Calu3 (cell line): ENCODE measurements around the gene TMEM9. TPM values are rescaled to one million over a fixed set of nuclear protein-coding genes. Genes with fewer than 3 reads are reported as not detected.

Source experiments
- BruUV-seq: library from RNA; stranded (reverse); fragments of 400-500 nt; replicated peaks from 2 replicates; lab custom pipeline; 2021; lab: Mats Ljungman, UMichigan
- CTCF ChIA-PET: fragments of 300-600 bp; sonication (Branson Sonifier 250); formaldehyde crosslinking; loops from one replicate; lab custom pipeline; 2022; ENCODE audit warnings: antibody characterized with exemption; lab: Charles Lee
- DNase-seq: peaks from one replicate; pipeline ENCODE4 v3.0.0; 2022
- H3K27ac Mint-ChIP-seq: one replicate; pipeline ENCODE4 v1.8.0; 2022; ENCODE audit warnings: mixed read lengths; ENCODE audit not compliant: unreplicated experiment
- H3K27me3 Mint-ChIP-seq: one replicate; pipeline ENCODE4 v1.8.0; 2022; ENCODE audit warnings: mixed read lengths; ENCODE audit not compliant: unreplicated experiment
- H3K36me3 Mint-ChIP-seq: one replicate; pipeline ENCODE4 v1.8.0; 2022; ENCODE audit warnings: mild to moderate bottlenecking, moderate library complexity, mixed read lengths; ENCODE audit not compliant: insufficient read depth, unreplicated experiment
- H3K4me1 Mint-ChIP-seq: one replicate; pipeline ENCODE4 v1.8.0; 2022; ENCODE audit warnings: mild to moderate bottlenecking, low read depth, mixed read lengths; ENCODE audit not compliant: unreplicated experiment
- H3K4me3 Mint-ChIP-seq: one replicate; pipeline ENCODE4 v1.8.0; 2022; ENCODE audit warnings: mild to moderate bottlenecking, low read depth, moderate library complexity, mixed read lengths; ENCODE audit not compliant: unreplicated experiment
- H3K9me3 Mint-ChIP-seq: one replicate; pipeline ENCODE4 v1.8.0; 2022; ENCODE audit warnings: low read depth, mixed read lengths; ENCODE audit not compliant: unreplicated experiment
- CTCF ChIP-seq: fragments of 200-600 bp; IDR thresholded peaks from one replicate; pipeline ENCODE4 v1.8.0; 2022; ENCODE audit warnings: antibody characterized with exemption; ENCODE audit not compliant: unreplicated experiment
- intact Hi-C: fragments of 100-400 bp; cut with micrococcal nuclease; formaldehyde crosslinking; loops from one replicate; pipeline ENCODE4 v1.10.0; 2022; ENCODE audit not compliant: unreplicated experiment
- total RNA-seq: library from RNA; stranded (reverse); gene quantifications from 2 replicates; pipeline ENCODE4 v1.2.3, GENCODE V29; 2022

The TMEM9 gene
- total RNA-seq, 1 experiment from 2014 or later: 99.5 TPM

GRCh38 chr1:201149400-201149799 is 4.9 kb downstream of the TMEM9 start:
- H3K27me3 Mint-ChIP-seq: no peaks in the 10 kb centered on the region
- H3K4me3 Mint-ChIP-seq: no peak overlapping the region
- no peaks in the 10 kb centered on the region for H3K4me1 Mint-ChIP-seq
- H3K36me3 Mint-ChIP-seq: peaks cover 41% of the 10 kb centered on the region
- CTCF ChIA-PET: interaction anchor here (0.6 to 3.0 kb wide), 5 partner anchors 10 to 98 kb away, joined by 3 to 18 read pairs (median 5); no protein-coding TSS in a partner anchor
- BruUV-seq: no TSS peak
- TF ChIP-seq CTCF: peak; percentile 64
- DNase-seq: peak; percentile 43
- intact Hi-C loops: loop anchor here (1.0 kb wide), 2 partner anchors 36 to 74 kb away; no protein-coding TSS in a partner anchor
- no peaks in the 10 kb centered on the region for H3K9me3 Mint-ChIP-seq
- H3K27ac Mint-ChIP-seq: no peak overlapping the region

DNA sequence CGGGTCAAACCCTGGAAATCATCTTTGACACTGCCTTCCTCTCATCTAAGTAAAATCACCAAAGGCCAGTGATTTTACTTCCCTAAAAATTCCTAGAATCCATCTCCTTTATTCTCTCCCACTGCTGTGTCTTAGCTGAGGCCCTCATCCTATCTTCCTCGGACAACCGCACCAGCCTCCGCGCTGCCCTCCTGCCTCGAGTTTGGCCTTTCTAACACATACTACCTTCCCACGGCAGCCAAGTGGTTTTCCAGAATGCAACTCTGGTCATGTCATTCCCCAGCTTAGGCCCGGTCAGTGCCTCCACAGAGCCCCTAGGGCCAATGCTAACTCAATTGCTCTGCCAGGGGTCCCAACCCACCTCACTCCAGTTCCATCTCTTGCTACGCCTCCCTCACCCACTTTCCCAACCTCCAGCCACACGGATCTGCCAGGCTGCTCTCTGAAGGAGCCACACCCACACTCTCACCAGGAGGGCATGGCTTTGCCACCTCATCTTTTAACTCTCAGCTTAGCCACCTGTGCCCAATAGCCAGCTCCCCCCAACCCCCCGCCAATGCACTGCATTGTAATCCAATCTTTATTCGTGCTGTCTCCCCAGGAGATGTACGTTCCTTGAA is 6.8 kb downstream of the TMEM9 start:
- no TSS peak for BruUV-seq
- Mint-ChIP-seq H3K36me3 (peaks cover 35% of the 10 kb centered on the region), H3K4me1 (no peaks in the 10 kb centered on the region), H3K4me3 (no peak overlapping the region), H3K27me3 (no peaks in the 10 kb centered on the region), H3K27ac (no peak overlapping the region), H3K9me3 (no peaks in the 10 kb centered on the region)
- no peak for TF ChIP-seq CTCF
- intact Hi-C loops: no loop called here
- DNase-seq: no peak
- CTCF ChIA-PET: no interaction called here

DNA sequence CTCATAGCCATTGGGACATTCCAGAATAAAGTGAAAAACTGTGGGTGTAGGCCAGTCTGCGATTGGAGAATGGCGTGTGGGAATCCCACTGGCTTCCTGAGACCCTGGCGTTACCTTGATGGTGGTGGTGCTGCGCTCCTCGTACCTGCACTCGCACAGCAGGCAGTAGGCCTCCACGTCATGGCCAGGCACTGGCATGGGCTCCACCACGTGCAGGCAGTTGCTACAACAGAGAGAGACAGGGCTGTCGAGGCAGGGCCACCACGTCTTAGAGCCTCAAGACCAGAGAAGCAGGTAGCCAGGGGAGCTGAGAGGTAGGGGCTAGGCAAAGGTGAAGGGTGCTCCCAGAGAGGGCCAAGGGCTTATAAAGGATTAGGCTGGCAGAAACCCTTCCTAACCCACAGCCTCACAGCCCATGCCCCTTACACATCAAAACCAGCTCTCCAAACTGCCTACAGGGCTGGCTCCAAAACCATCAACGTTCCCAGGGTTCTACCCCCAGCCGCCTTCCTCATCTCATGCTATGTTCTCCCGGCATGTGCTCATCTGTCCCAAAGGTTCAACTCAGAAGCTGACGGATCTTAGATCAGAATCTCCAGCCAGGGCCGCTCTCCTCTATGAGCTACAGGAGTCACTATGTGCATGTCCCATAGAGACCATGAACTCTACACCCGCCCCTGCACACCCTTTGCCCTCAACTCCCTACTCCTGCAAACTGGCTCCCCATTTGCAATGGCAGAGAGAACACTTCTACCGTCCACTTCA is 7.5 kb downstream of the TMEM9 start:
- no peak for DNase-seq
- Mint-ChIP-seq H3K27me3 (no peaks in the 10 kb centered on the region), H3K4me1 (no peaks in the 10 kb centered on the region), H3K9me3 (no peaks in the 10 kb centered on the region), H3K27ac (no peak overlapping the region), H3K36me3 (peaks cover 35% of the 10 kb centered on the region), H3K4me3 (no peak overlapping the region)
- TF ChIP-seq CTCF: no peak
- intact Hi-C loops: no loop called here
- BruUV-seq: no TSS peak
- CTCF ChIA-PET: no interaction called here

GRCh38 chr1:201145816-201146215 is 8.5 kb downstream of the TMEM9 start:
- H3K9me3 Mint-ChIP-seq: no peaks in the 10 kb centered on the region
- CTCF ChIA-PET: interaction anchor here (0.6 kb wide), 1 partner anchor 663 kb away, joined by 4 read pairs; no protein-coding TSS in a partner anchor
- H3K4me1 Mint-ChIP-seq: no peaks in the 10 kb centered on the region
- no peaks in the 10 kb centered on the region for H3K27me3 Mint-ChIP-seq
- BruUV-seq: no TSS peak
- no peak overlapping the region for H3K4me3 Mint-ChIP-seq
- TF ChIP-seq CTCF: no peak
- H3K36me3 Mint-ChIP-seq: peaks cover 39% of the 10 kb centered on the region
- intact Hi-C loops: no loop called here
- no peak overlapping the region for H3K27ac Mint-ChIP-seq
- no peak for DNase-seq
